ENCODE results near the gene OR8B4. TPM values are rescaled to one million over a fixed set of nuclear protein-coding genes. Genes with fewer than 3 reads are reported as not detected.

OR8B4 gene, protein sequence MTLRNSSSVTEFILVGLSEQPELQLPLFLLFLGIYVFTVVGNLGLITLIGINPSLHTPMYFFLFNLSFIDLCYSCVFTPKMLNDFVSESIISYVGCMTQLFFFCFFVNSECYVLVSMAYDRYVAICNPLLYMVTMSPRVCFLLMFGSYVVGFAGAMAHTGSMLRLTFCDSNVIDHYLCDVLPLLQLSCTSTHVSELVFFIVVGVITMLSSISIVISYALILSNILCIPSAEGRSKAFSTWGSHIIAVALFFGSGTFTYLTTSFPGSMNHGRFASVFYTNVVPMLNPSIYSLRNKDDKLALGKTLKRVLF
- total RNA-seq, result not detected in 2 replicates

DNA sequence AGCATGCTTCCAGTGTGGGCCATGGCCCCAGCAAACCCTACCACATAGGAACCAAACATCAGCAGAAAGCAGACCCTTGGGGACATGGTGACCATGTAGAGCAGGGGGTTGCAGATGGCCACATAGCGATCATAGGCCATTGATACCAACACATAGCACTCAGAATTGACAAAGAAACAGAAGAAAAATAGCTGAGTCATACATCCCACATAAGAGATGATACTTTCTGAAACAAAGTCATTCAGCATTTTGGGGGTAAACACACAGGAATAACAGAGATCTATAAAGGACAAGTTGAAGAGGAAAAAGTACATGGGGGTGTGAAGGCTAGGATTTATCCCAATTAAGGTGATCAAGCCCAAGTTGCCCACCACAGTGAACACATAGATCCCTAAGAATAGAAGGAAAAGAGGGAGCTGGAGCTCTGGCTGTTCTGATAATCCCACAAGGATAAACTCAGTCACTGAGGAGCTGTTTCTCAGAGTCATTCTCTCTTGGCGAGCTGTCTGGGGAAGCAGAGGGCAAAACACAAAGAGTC is at the start of gene OR8B4:
Gene OR8B4, minus strand, starts transcription at position 488 of the 538 bp plus-strand sequence. Its CDS starts 0 bp downstream, at position 488.

DNA sequence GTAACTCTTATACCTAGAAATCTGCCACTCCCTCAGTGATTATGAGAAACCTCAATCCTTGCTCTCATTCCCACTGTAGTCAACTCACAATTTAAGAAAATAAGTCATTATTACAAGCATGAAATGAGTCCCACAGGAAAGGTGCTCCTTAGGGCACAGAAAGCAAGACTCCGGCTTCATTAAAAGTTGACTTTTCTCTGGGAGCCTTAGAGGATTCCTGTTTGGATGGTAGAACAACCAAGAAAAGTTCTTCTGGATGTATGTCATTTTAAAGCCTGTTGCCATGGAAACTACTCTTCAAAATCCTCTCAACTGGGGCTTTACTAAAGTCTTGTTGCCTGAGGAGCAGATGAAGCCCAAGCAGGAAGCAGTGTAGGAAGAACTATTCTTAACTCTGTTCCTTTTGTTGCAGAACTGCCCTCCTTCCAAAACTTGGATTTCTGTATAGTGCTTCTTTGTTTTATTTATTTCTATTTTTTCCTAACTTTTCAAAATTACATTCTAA is 21.0 kb upstream of the OR8B4 start, which contains the start of gene OR8B8:
Gene OR8B8, minus strand, starts transcription at position 51 of the 505 bp plus-strand sequence. CDS start 4,611 bp downstream, outside the sequence.

DNA sequence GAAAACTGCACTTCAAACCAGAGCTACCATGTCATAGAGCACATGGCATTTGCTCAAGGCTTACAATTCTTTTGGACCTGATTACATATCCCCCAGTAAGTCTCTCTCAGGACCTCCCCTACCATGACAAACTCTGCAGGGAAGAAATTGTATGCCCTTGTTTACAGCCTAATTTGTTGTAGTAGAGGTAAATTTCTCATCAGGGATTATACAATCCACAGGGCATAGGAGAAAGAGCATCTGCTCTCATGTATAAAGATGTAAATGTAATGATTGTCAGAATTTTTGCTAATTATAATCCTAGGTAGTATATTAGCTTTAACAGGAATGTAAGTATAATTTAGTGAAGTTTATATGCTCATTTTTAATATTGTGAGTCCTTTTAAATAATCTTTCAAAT is 25.7 kb downstream of the OR8B4 start, which contains the start of gene OR8B3:
Gene OR8B3, minus strand, starts transcription at position 101 of the 400 bp plus-strand sequence. CDS start 1,673 bp downstream, outside the sequence.

DNA sequence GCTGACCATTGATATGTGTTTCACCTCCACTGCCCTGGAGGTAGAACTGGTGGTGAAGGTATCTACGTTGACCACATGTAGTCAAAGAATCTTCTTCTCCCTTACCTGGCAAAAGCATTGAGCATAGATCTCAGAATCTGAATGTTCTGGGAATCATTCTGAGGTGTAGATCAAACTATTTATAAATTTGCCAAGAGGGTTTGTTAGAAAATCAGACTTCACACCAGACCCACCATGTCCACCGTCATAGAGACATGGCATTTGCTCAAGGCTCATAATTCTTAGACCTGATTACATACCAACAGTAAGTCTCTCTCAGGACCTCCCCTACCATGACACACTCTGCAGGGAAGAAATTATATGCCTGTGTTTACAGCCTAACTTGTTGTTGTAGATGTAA is 40.3 kb downstream of the OR8B4 start, which contains the start of gene OR8B2:
Gene OR8B2, minus strand, starts transcription at position 101 of the 400 bp plus-strand sequence. CDS start 1,156 bp downstream, outside the sequence.

Other genes with a start within 250 kb of the OR8B4 start
- not detected in 2 replicates for gene OR10D3, start 241.5 kb downstream of the OR8B4 start, total RNA-seq
- gene OR8G1, start 183.8 kb downstream of the OR8B4 start, total RNA-seq, result not detected in 2 replicates
- not detected in 2 replicates for gene OR8G5, start 168.5 kb downstream of the OR8B4 start, total RNA-seq
- not detected in 2 replicates for gene OR8D1, start 110.9 kb downstream of the OR8B4 start, total RNA-seq
- not detected in 2 replicates for gene OR8D2, start 104.7 kb downstream of the OR8B4 start, total RNA-seq
- gene OR8B2, start 40.4 kb downstream of the OR8B4 start, total RNA-seq, result not detected in 2 replicates
- gene OR8B3, start 25.8 kb downstream of the OR8B4 start, total RNA-seq, result not detected in 2 replicates
- not detected in 2 replicates for gene OR8B8, start 20.8 kb upstream of the OR8B4 start, total RNA-seq
- gene OR8B12, start 118.8 kb upstream of the OR8B4 start, total RNA-seq, result not detected in 2 replicates
- not detected in 2 replicates for gene OR8A1, start 145.1 kb upstream of the OR8B4 start, total RNA-seq
- gene PANX3, start 186.6 kb upstream of the OR8B4 start, total RNA-seq, result not detected in 2 replicates
- gene TBRG1, start 198.0 kb upstream of the OR8B4 start, total RNA-seq, result 17.8 and 24.1 TPM in 2 replicates
- 5.2 and 16.9 TPM in 2 replicates for gene SIAE, start 248.9 kb upstream of the OR8B4 start, total RNA-seq
- 4.2 and 12.9 TPM in 2 replicates for gene SPA17, start 249.0 kb upstream of the OR8B4 start, total RNA-seq

All from mesangial cell (primary cell).